ENCODE results near the gene TRIM39. TPM values are rescaled to one million over a fixed set of nuclear protein-coding genes. Genes with fewer than 3 reads are reported as not detected.

TRIM39 gene
- total and polyA plus RNA-seq, 9 of the 15 experiments (the other 6 are each of a cell fraction or from before 2014, with no cell fraction given), result 5.6 to 17.7 (median 12.8) TPM

- TF ChIP-seq JUND (IDR thresholded peaks at IDR 0.05; ENCODE audit: borderline replicate concordance, low read depth, low read length), result no peak
- no peak for TF ChIP-seq JUND (tag; IDR thresholded peaks at IDR 0.05; ENCODE audit: borderline replicate concordance, low read depth, low read length)
- peak; percentile 98 for TF ChIP-seq EHMT2 (IDR thresholded peaks at IDR 0.05)
- TF ChIP-seq POLR3G (IDR thresholded peaks at IDR 0.05; ENCODE audit: extremely low read depth, insufficient read length, insufficient replicate concordance), result no peak
- no peak for TF ChIP-seq ZNF778 (CRISPR knock-in tag; IDR thresholded peaks at IDR 0.05)
- TF ChIP-seq ZBTB11 (CRISPR knock-in tag; IDR thresholded peaks at IDR 0.05), result no peak
Observed at GRCh38 chr6:30378290-30378937, 51.7 kb downstream of the TRIM39 start (continued).

DNA sequence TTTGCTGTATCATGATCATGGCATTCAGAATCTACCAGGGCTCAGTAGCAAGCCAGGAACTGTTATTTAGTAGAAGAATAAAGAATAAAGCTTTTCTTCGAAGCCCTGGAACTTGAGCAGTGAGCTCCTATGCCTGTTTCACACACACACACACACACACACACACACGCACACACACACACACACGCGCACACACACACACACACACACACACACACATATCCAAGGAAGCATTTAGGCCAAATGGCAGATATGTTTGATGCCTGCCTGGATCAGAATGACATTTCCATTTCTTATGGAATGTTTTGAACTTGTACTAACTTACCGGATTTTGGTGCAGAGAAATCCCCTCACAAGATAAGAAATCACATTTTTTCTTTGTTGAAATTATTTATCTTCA is 53.7 kb downstream of the TRIM39 start:
- no peak overlapping the region for H3K9ac ChIP-seq (ENCODE audit: insufficient read depth in 1 of 2, low read depth in 2 of 2, low read length in 2 of 2)
- FAIRE-seq (no peak), DNase-seq (ENCODE audit: extremely low read depth in 1 of 4, low spot score in 3 of 4) (no peak), ATAC-seq (no peak)
- no TSS peak for BruUV-seq (replicated peaks)
- intact Hi-C loops (cut with micrococcal nuclease), result no loop called here
- no peaks in the 10 kb centered on the region for H3K4me1 ChIP-seq (replicated peaks in 1 of 2; ENCODE audit: control insufficient read depth in 2 of 2, insufficient read depth in 2 of 2, low read length in 2 of 2)
- TF ChIP-seq ARID3B (CRISPR knock-in tag; IDR thresholded peaks at IDR 0.05; ENCODE audit: borderline replicate concordance), result no peak
- TF ChIP-seq SAFB2 (IDR thresholded peaks at IDR 0.05; ENCODE audit: borderline replicate concordance, low read depth, low read length, severe bottlenecking), result no peak
- TF ChIP-seq NUFIP1 (IDR thresholded peaks at IDR 0.05; ENCODE audit: partially characterized antibody), result no peak
- H3K4me3 ChIP-seq, result no peak overlapping the region
- H3K9me3 ChIP-seq (replicated peaks; ENCODE audit: control insufficient read depth, insufficient read depth, low read depth, low read length), result no peaks in the 10 kb centered on the region
- in situ Hi-C loops (cut with MboI), result loop anchor here (5.0 kb wide), 1 partner anchor 118 kb away; no protein-coding TSS in a partner anchor
- no peaks in the 10 kb centered on the region for H4K20me1 ChIP-seq (replicated peaks; ENCODE audit: control insufficient read depth, insufficient read depth, low read length)
- no peaks in the 10 kb centered on the region for H3K36me3 ChIP-seq (ENCODE audit: control insufficient read depth, insufficient read depth, low read length)
- H3K27ac ChIP-seq (ENCODE audit: extremely low read depth, low read depth, low read length), result no peak overlapping the region
- H3K4me2 ChIP-seq (ENCODE audit: insufficient read depth, low read length), result no peak overlapping the region
- no peak overlapping the region for H2AFZ ChIP-seq (ENCODE audit: low read depth, low read length)
- 0% methylated on average over 4 of the region's 5 CpGs for WGBS (ENCODE audit: insufficient coverage, low coverage, missing lambda C conversion rate)
- ChIA-PET POLR2A (interaction anchor here (0.6 kb wide), 2 partner anchors 64 to 406 kb away, joined by 3 read pairs; no protein-coding TSS in a partner anchor), CTCF (ENCODE audit: low intra/inter-chr PET ratio) (no interaction called here)
- no peaks in the 10 kb centered on the region for H3K27me3 ChIP-seq (ENCODE audit: control insufficient read depth in 2 of 2, insufficient read depth in 2 of 2, low read length in 2 of 2)
- H3K9me1 ChIP-seq (ENCODE audit: control insufficient read depth, insufficient read depth, low read length), result no peaks in the 10 kb centered on the region
- no peaks in the 10 kb centered on the region for H3K79me2 ChIP-seq (ENCODE audit: control insufficient read depth, insufficient read depth, low read length)
